Fibroblast of peridontal ligament (primary cell): ENCODE results near the gene NRL.

Source experiments
- DNase-seq: peaks from one replicate; pipeline ENCODE4 v3.0.0-alpha.2; 2010; ENCODE audit errors: extremely low read depth

The NRL gene

GRCh38 chr14:24080888-24081738 lies 33.6 kb downstream of the NRL start:
- DNase-seq, result peak; percentile 4

GRCh38 chr14:24080142-24080530 lies 34.6 kb downstream of the NRL start:
- no peak for DNase-seq

GRCh38 chr14:24079491-24080141 lies 35.1 kb downstream of the NRL start:
- no peak for DNase-seq

- no peak for DNase-seq
Measured at GRCh38 chr14:24078146-24078545, 36.6 kb downstream of the NRL start.

- no peak for DNase-seq
Measured at GRCh38 chr14:24077086-24077485, 37.7 kb downstream of the NRL start.

GRCh38 chr14:24076302-24076601 lies 38.5 kb downstream of the NRL start:
- DNase-seq, result no peak

GRCh38 chr14:24075485-24076301 lies 39.1 kb downstream of the NRL start:
- no peak for DNase-seq

GRCh38 chr14:24074625-24075484 lies 39.9 kb downstream of the NRL start:
- DNase-seq, result no peak

GRCh38 chr14:24072881-24073877 lies 41.6 kb downstream of the NRL start:
- no peak for DNase-seq

- DNase-seq, result no peak
Measured at GRCh38 chr14:24072436-24072835, 42.3 kb downstream of the NRL start.

GRCh38 chr14:24071836-24072430 lies 42.8 kb downstream of the NRL start:
- DNase-seq, result no peak

- DNase-seq, result no peak
Measured at GRCh38 chr14:24071144-24071697, 43.5 kb downstream of the NRL start, which contains the start of gene CPNE6. TSS of gene CPNE6 (plus strand) at chr14:24071562. CDS start at chr14:24072937, 1,375 bp downstream.

GRCh38 chr14:24070285-24071143 lies 44.2 kb downstream of the NRL start:
- DNase-seq, result no peak

- DNase-seq, result no peak
Measured at GRCh38 chr14:24069411-24069735, 45.4 kb downstream of the NRL start.

- DNase-seq, result no peak
Measured at GRCh38 chr14:24068711-24069410, 45.9 kb downstream of the NRL start.

- DNase-seq, result no peak
Measured at GRCh38 chr14:24067133-24068082, 47.3 kb downstream of the NRL start.
